Measurements from ENCODE around the gene OR8D4.
"Not testable (repeated sequence)": the region's sequence is repeated elsewhere in the genome, so short reads cannot be mapped to it uniquely, and the experiment has no call there.

OR8D4 gene

DNA sequence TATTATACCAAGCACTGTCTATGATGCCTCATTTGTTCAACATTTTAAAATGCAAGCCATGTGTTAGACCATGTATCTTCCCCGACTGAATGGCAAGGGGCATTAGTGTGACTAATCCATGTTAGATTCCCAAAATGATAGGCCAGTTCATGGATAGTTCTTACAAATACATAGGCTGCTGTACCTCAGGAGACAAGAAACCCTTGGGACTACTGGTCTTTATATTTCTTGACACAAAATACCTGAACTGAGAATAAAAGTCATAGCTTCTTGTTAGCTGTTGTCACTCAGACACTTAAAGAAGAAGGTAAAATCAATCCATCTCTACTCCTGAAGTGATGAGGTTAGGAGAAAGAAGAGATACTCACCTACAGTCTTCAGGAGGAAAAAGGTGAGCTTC, at the start of gene OR8D4:
OR8D4 (plus strand) TSS at position 301 of the 400 bp plus-strand sequence. CDS start 4,265 bp downstream, outside the sequence.
- DNase-seq = no peak

DNA sequence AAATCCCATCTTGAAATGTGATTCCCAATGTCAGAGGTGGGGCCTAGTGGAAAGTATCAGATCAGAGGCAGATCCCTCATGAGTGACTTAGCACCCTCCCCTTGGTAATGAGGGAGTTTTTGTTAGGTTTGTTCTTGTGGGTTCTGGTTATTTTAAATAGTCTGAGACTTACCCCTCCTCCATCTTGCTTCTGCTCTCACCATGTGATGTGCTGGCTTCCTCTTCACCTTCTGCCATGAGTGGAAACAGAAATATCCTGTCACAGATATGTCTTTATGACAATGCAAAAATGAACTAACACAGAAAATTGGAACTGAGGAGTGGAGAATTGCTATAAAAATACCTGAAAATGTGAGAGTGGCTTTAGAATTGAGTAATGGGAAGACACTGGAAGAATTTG, 49.6 kb upstream of the OR8D4 start:
- no peak for DNase-seq

DNA sequence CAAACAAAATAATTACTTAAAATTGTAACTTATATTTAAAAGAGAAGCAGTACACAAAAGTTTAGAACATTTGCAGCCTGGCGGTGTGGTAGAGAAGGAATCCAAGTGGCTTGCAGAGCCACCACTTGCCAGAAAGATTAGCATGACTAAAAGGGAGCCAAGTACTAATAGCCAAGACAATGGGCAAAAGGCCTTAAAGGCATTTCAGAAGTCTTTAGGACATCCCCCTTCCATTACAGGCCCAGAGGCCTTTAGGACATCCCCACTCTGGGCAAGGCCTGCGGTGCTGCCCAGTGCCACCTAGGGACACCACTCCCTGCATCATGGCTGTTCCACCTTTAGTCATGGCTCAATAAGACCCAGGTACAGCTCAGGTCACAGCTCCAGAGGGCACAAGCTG, 48.9 kb upstream of the OR8D4 start:
- DNase-seq = no peak

DNA sequence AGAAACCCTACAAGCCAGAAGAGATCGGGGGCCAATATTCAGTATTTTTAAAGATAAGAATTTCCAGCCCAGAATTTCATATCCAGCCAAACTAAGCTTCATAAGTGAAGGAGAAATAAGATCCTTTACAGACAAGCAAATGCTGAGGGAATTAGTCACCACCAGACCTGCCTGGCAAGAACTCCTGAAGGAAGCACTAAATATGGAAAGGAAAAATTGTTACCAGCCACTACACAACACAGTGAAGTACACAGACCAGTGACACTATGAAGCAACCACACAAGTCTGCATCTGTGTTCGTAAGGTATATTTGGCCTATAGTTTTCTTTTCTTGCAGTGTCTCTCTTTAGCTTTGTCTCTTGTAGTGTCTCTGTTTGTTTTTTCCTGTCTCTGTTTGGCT, 45.5 kb upstream of the OR8D4 start:
- no peak for DNase-seq

DNA sequence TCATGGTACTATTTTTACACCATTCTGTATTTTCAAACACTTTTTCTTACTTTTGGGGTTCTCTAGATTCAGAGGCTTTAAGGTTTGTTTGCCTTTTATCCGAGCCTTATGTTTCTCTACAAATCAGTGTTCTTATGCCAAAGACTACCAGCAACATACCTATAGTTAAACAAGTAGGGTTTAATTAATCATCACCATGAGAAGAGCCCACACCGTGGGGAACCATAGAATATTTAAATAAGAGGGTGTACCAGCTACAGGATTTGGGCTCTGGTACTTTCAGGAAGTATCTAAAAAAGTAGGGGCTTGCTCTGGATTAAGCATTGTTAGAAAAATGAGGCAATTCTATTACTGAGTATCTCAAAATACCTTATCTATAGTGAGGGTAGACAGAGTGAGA, 42.2 kb upstream of the OR8D4 start:
- DNase-seq = no peak

DNA sequence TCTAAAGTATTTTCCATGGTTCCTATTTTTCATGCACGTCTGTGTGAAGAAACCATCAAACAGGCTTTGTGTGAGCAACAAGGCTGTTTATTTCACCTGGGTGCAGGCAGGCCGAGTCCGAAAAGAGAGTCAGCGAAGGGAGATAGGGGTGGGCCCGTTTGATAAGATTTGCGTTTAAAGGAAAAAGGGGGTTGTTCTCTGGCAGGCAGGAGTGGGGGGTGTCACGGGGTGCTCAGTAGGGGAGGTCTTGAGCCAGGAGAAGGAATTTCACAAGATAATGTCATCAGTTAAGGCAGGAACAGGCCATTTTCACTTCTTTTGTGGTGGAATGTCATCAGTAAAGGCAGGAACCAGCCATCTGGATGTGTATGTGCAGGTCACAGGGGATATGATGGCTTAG, 36.7 kb upstream of the OR8D4 start:
- not testable (repeated sequence) for DNase-seq

DNA sequence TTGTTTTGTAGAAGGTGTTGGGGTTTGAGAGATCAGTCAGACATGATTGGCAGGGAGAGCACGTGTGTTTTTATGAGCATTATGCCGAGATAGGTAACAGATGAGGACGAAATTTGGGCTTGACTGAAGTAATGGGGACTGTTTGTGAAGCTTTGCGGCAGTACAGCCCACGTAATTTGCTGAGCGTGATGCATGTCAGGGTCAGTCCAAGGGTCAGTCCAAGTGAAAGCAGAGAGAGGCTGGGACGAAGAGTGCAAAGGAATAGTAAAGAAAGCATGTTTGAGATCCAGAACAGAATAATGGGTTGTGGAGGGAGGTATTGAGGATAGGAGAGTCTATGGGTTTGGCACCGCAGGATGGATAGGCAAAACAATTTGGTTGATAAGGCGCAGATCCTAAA, 34.2 kb upstream of the OR8D4 start:
- not testable (repeated sequence) for DNase-seq

DNA sequence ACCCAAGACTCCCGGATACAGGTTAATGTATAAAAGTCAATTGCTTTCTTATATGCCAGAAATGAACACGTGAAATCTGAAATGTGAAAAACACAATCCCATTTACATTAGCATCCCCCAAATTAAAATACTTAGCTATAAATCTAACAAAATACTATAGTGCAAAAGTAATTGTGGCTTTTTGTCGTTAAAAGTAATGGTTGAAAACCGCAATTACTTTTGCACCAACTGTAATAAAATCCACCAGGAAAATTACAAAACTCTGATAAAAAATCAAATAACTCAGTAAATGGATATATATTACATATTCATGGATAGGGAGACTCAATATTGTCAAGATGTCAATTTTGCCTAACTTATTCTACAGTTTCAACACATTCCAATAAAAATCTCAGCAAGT, 21.1 kb upstream of the OR8D4 start:
- DNase-seq = no peak

DNA sequence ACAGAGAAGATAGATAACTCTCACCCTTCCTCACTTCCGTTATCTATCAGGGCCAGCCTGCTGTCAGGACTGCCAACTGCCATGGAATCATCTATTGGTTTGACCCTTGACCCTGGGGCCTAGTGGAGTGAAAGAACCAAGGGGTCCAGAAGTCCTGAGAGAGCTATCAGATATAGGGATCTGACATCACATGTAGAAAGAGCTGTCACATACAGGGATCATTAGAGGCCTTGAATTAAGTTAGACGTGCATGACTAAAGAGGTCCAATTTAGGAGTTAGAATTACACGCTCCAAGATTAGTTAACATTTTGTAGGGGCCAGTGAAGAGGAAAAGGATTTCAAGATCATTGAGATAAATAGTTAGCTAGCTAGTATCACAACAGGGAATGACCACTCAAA, 16.4 kb upstream of the OR8D4 start, which contains the start of gene TMEM225:
TMEM225 (minus strand) TSS at position 101 of the 400 bp plus-strand sequence. CDS start 245 bp downstream, outside the sequence.
- no peak for DNase-seq

DNA sequence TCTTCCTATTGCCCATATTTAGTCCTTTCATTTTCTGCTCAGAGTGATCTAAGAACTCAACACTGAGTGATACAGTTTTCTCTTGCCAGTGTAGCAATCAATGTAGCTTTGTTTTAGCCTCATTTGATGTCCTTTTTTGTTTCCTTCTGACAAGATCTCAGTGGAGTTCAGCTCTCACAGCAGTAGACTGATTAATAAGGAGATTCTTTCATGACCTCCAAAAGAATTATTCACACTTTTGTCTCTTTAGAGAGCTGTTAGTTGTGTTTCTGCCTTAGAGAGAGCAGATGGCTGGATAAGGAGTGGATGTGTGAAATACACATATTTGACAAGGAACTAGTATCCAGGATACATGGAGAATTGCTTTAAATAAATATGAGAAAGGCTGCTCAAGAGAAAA, 9.9 kb upstream of the OR8D4 start:
- no peak for DNase-seq

DNA sequence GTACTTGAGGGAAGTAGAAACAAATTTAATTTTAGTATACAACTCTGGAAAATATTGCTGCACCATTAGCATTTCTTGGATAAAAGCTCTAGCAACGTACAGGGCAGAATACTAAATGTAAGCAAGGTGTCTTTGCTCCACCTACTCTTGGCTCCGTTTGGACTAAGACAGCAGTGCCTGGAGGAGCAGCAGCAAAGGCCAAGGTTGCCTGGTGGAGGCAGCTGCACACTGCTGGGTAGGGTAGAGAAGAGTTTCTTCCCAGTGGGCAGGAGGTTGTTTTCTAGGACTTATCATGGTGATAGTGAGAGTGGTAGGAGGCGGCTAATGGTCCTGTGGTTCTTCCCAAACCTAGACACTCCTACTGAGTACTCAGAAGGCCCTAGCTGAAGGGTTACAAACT, 2.2 kb upstream of the OR8D4 start:
- DNase-seq = no peak

DNA sequence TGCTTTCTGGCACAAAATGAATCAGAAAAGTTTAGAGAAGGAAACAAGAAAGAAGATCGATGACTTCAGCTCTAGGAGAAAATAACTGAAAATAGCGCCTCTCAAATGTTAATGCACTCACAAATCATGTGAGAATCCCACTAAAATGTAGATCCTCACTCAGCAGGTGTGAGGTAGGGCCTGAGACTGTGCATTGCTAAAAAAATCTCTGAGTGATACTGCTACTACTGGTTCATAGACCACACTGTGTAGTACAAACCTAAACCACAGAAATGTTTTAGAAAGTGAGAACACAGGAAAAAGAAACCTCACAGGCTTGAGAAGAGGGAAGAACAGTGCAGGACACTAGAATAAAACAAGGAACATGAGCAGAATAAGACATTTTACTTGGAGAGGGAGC, 2.0 kb downstream of the OR8D4 start:
- no peak for DNase-seq

DNA sequence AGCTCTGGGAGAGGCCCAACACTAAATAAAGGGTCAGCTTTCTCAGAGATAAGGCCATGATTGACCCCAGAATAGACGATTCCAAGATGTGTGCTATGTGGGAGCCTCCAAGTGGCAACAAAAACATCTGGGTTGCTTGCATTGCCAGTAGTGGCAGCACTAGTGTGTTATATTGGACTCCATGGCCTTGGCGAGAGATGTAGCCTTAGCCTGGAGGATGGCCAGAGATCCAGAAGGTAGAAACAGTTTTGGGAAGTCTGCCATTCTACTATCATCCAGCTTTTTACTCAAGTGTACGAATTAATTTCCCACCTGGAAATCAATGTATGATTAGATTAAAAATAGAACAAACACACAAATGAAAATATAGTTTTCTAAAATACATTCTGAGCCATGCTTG, 3.0 kb downstream of the OR8D4 start:
- no peak for DNase-seq

DNA sequence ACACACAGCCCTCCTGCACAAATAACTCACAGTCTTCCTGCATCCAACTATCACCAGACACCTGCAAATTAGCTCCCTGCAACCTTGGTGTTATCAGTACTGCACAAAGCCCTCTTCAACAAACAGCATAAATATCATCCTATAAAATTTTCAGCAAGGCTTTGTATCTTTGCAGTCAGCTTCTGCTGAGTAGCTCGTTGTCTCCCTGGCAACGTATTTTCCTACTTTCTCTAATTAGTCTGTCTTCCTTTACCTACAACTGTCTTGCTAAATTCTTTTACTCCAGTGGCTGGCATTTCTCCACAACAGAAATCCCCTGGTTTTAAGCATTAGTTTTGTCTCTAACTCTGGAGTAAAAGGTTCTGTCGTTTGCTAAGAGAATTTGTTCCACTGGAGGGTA, 3.9 kb downstream of the OR8D4 start:
- DNase-seq = peak; percentile 24

DNA sequence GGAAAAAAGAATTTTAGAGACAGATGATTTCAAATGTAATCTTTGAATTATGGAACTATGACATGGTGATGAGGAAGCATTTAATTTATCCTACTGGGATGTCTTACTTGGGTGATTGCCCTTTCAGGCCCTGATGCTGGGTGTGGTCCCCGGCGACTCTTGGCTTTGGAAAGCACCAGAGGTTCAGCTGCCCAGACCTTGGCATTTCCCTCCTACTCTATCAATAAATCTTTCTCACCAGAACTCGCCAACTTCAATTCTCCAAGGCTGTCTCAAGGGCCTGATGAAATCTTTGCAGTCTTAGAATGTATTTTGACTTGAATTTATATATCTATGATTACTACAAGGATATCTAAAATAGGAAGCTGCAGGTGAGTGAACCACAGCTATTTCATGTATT, 19.0 kb downstream of the OR8D4 start:
- DNase-seq = no peak

DNA sequence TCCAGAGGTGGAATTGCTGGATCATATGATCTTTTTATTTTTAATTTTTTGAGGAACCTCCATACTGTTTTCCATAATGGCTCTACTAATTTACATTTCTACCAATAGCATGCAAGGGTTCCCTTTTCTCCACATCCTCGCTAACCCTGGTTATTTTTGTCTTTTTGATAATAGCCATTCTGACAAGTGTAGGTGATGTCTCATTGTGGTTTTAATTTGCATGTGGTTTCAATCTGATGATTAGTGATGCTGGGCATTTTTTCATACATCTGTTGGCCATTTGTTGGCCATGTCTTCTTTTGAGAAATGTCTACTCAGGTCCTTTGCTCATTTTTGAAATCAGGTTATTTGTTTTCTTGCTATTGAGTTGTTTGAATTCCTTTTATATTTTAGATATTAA, 22.1 kb downstream of the OR8D4 start:
- DNase-seq = no peak

DNA sequence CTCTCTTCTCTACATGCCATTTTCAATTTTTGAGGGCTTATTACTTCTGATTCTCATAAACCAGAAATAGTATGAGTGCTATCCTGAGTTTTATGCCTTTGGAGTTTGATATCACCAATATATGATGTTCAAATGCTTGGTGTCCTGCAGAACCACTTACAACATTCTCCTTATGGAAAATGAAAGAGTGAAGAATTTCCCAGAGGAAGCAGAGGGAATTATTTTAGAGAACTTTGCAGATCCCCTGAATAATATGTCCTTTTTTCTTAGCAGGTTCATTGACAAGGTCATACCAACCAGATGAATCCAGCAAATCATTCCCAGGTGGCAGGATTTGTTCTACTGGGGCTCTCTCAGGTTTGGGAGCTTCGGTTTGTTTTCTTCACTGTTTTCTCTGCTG, 37.4 kb downstream of the OR8D4 start, which contains the start of gene OR4D5:
OR4D5 (plus strand) TSS at position 301 of the 400 bp plus-strand sequence; CDS start at position 301, 0 bp downstream.
- DNase-seq = no peak

DNA sequence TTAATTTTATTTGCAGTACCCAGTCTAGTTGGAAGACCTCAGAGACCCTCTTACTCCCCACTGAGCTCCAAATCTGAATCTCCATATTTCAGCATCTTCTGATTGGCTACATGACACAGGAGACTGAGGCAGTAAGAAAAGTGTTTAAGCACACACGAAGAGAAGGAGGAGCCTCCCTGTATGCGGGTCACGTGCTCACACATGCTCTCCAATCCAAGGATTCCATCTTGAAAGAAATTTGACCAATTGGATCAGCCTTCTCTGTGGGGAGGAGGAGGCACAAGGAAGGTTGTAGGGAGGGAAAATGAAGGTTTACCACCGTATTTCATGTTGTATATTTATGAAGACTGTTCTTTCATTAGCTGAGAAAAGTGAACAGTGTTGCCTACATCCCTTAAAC, 40.4 kb downstream of the OR8D4 start:
- no peak for DNase-seq

DNA sequence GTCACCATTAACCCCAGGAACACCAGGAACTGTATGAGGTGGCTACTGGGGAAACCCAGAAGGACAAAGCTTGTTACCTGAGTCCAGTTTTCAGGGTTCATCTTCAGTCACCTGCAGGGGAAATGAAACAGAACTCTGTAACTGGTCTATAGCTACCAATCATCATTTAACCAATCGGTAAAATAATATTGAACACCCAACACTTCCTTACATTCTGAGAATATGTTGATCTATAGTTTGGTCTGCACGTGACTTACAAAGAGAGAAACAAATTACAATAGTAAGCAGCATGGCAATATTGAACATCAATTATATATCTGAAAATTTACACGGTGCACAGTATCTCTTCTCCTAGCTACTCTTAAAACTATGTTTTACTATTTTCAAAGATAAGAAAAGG, 41.8 kb downstream of the OR8D4 start, which contains the start of gene OR6T1:
OR6T1 (minus strand) TSS at position 101 of the 400 bp plus-strand sequence; CDS start at position 101, 0 bp downstream.
- DNase-seq = no peak

DNA sequence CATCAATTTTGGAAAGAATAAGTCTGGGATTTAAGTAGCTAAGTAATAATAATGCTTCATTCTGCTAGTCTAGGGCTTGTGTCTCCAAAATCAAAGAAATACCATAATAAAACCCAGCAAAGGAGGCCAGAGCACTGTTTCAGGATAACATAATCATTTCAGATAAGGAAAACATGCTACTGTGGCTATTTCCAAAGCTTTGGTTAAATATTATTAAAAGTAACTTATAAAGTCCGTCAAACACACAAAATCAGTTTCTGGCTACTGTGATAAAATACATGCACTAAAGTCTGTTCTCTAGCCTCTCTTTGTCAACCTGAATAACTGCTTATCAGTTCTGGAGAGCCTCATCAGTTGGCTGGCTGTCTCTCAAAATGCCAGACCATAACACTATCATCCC, 43.2 kb downstream of the OR8D4 start:
- DNase-seq = no peak

DNA sequence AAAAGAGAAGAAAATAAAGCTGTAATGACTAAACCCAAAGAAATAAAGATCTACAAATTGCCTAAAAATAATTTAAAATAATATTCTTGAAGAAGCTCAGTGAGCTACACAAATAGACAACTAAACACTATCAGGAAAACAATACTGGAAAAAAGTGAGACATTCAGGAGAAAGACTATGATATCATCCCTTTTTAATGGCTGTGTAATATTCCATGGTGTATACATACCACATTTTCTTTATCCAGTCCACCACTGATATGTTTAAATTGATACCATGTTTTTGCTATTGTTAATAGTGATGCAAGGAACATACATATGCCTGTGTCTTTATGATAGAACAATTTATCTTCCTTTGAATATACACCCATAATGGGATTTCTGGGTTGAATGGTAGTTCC, 54.8 kb downstream of the OR8D4 start:
- DNase-seq = no peak
